ENCODE results near the gene TP53TG5. TPM values are rescaled to one million over a fixed set of nuclear protein-coding genes. Genes with fewer than 3 reads are reported as not detected.

Gene TP53TG5
- total RNA-seq, 3 donors from 2014 or later (not counting 1 experiment from before 2014, with no cell fraction given), result 0.14 TPM; not detected in 2

DNA sequence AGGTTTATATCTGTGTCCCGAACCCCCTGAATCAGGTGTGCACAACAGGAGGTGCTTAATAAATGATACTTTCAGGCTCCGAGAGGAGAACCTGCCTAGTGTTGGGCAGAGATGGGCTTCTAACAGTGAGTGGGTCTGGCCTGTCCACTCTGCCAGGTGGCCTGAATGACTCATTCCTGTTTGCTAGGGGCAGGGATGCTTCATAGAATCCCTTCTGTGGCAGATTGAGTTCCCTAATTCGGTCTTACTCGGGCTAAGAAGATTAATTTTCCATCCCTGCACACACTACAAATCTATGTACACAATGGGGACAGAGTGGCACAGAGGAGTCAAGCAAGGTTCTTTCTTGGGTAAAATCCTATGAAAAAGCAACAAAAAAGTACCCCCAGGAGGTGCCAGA, 49.7 kb downstream of the TP53TG5 start:
- Histone ChIP-seq H3K9me3 (ENCODE audit: control insufficient read depth, insufficient read depth, low read length) (no peaks in the 10 kb centered on the region), H3K36me3 (ENCODE audit: control insufficient read depth, insufficient read depth, low read length) (no peaks in the 10 kb centered on the region), H3K4me3 (ENCODE audit: low read length) (no peak overlapping the region), H3K4me1 (ENCODE audit: control insufficient read depth, insufficient read depth, low read length) (no peaks in the 10 kb centered on the region), H3K27me3 (ENCODE audit: control insufficient read depth, insufficient read depth, low read length) (no peaks in the 10 kb centered on the region), H3K27ac (ENCODE audit: low read length) (no peak overlapping the region)
- H3K9me3 Mint-ChIP-seq, result no peaks in the 10 kb centered on the region
- WGBS (ENCODE audit: insufficient coverage), result 99% methylated on average over 4 of the region's 4 CpGs
- H3K36me3 Mint-ChIP-seq, result no peaks in the 10 kb centered on the region
- no peaks in the 10 kb centered on the region for H3K27me3 Mint-ChIP-seq (ENCODE audit: low read depth in 2 of 2)
- DNase-seq (no peak), ATAC-seq (no peak)
- H3K4me1 Mint-ChIP-seq, result no peaks in the 10 kb centered on the region
- H3K4me3 Mint-ChIP-seq, result no peak overlapping the region
- intact Hi-C loops (cut with micrococcal nuclease), result no loop called here
- no peak overlapping the region for H3K27ac Mint-ChIP-seq
- TF ChIP-seq CTCF (IDR thresholded peaks at IDR 0.05), result no peak

DNA sequence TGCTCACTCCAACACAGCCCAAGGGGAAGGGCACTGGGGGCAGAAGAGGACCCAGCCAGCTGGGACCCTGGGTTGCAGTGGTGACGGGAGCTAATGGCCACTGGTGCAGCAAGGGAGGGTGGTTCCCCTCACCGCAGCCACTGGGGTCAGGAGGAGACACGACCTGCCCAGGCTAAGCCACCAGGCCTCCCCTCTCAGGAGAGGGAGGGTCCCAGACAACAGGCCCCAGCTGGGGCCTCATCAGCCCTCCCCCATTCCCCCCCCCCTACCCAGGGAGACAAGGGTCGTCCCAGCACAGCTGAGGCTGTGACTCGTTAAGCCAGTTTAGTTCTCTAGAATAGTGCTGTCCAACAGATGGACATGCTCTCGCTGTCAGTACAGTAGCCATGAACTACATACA, 52.8 kb downstream of the TP53TG5 start:
- H3K4me1 ChIP-seq (ENCODE audit: control insufficient read depth, insufficient read depth, low read length), result peaks cover 16% of the 10 kb centered on the region
- 90% methylated on average over 6 of the region's 6 CpGs for WGBS (ENCODE audit: insufficient coverage)
- H3K4me3 Mint-ChIP-seq, result no peak overlapping the region
- peaks cover 4% of the 10 kb centered on the region for H3K9me3 ChIP-seq (ENCODE audit: control insufficient read depth, insufficient read depth, low read length)
- peaks cover 0 to 6% of the 10 kb centered on the region in 2 donors for H3K4me1 Mint-ChIP-seq
- H3K27ac Mint-ChIP-seq, result no peak overlapping the region
- H3K36me3 ChIP-seq (ENCODE audit: control insufficient read depth, insufficient read depth, low read length), result no peaks in the 10 kb centered on the region
- no peak overlapping the region for H3K4me3 ChIP-seq (ENCODE audit: low read length)
- DNase-seq (no peak), ATAC-seq (no peak)
- no peaks in the 10 kb centered on the region for H3K27me3 Mint-ChIP-seq (ENCODE audit: low read depth in 2 of 2)
- no peaks in the 10 kb centered on the region for H3K9me3 Mint-ChIP-seq
- intact Hi-C loops (cut with micrococcal nuclease), result no loop called here
- no peaks in the 10 kb centered on the region for H3K36me3 Mint-ChIP-seq
- TF ChIP-seq CTCF (IDR thresholded peaks at IDR 0.05), result no peak
- H3K27me3 ChIP-seq (ENCODE audit: control insufficient read depth, insufficient read depth, low read length), result no peaks in the 10 kb centered on the region
- H3K27ac ChIP-seq (ENCODE audit: low read length), result no peak overlapping the region

GRCh38 chr20:45323731-45324130, 54.4 kb downstream of the TP53TG5 start:
- Histone ChIP-seq H3K4me3 (ENCODE audit: low read length) (no peak overlapping the region), H3K27me3 (ENCODE audit: control insufficient read depth, insufficient read depth, low read length) (no peaks in the 10 kb centered on the region), H3K36me3 (ENCODE audit: control insufficient read depth, insufficient read depth, low read length) (no peaks in the 10 kb centered on the region), H3K9me3 (ENCODE audit: control insufficient read depth, insufficient read depth, low read length) (peaks cover 4% of the 10 kb centered on the region), H3K27ac (ENCODE audit: low read length) (no peak overlapping the region), H3K4me1 (ENCODE audit: control insufficient read depth, insufficient read depth, low read length) (peaks cover 23% of the 10 kb centered on the region)
- H3K9me3 Mint-ChIP-seq, result no peaks in the 10 kb centered on the region
- H3K27me3 Mint-ChIP-seq (ENCODE audit: low read depth in 2 of 2), result peaks cover 0 to 3% of the 10 kb centered on the region in 2 donors
- intact Hi-C loops (cut with micrococcal nuclease), result no loop called here
- ATAC-seq (no peak), DNase-seq (no peak)
- H3K36me3 Mint-ChIP-seq, result no peaks in the 10 kb centered on the region
- no peak for TF ChIP-seq CTCF (IDR thresholded peaks at IDR 0.05)
- no peak overlapping the region for H3K4me3 Mint-ChIP-seq
- no peak overlapping the region for H3K27ac Mint-ChIP-seq
- H3K4me1 Mint-ChIP-seq, result peaks cover 0 to 6% of the 10 kb centered on the region in 2 donors

DNA sequence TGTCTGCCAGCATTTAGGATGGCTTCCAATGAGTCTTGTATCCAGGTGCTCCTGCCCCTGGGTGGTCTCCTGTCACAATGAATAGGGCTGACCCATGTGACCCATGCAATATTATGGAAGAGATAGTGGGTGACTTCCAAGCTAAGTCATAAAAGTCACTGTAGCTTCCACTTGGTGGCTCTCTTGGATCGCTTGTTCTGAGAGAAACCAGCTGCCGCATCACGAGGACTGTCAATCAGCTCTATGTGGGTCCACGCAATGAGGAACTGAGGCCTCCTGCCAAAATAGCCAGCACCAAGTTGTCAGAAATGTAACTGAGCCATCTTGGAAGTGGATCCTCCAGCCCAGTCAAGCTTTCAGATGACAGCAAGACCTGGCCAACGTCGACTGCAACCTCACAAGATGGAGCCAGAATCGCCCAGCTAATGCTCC, 55.2 kb downstream of the TP53TG5 start:
- no peaks in the 10 kb centered on the region for H3K9me3 Mint-ChIP-seq
- H3K4me3 Mint-ChIP-seq, result no peak overlapping the region
- H3K4me1 Mint-ChIP-seq, result peaks cover 0 to 6% of the 10 kb centered on the region in 2 donors
- no peak overlapping the region for H3K27ac Mint-ChIP-seq
- no peaks in the 10 kb centered on the region for H3K36me3 Mint-ChIP-seq
- no peak overlapping the region for H3K27ac ChIP-seq (ENCODE audit: low read length)
- WGBS (ENCODE audit: insufficient coverage), result 64% methylated on average over 7 of the region's 7 CpGs
- H3K9me3 ChIP-seq (ENCODE audit: control insufficient read depth, insufficient read depth, low read length), result peaks cover 4% of the 10 kb centered on the region
- peaks cover 0 to 3% of the 10 kb centered on the region in 2 donors for H3K27me3 Mint-ChIP-seq (ENCODE audit: low read depth in 2 of 2)
- ATAC-seq, result no peak
- no peaks in the 10 kb centered on the region for H3K36me3 ChIP-seq (ENCODE audit: control insufficient read depth, insufficient read depth, low read length)
- peaks cover 23% of the 10 kb centered on the region for H3K4me1 ChIP-seq (ENCODE audit: control insufficient read depth, insufficient read depth, low read length)
- TF ChIP-seq CTCF (IDR thresholded peaks at IDR 0.05), result no peak
- no peaks in the 10 kb centered on the region for H3K27me3 ChIP-seq (ENCODE audit: control insufficient read depth, insufficient read depth, low read length)
- no peak overlapping the region for H3K4me3 ChIP-seq (ENCODE audit: low read length)
- no peak for DNase-seq
- intact Hi-C loops (cut with micrococcal nuclease), result no loop called here
